GM23338 (cell line): ENCODE results near the gene C11orf42. TPM values are rescaled to one million over a fixed set of nuclear protein-coding genes. Genes with fewer than 3 reads are reported as not detected.

Experiments
- ATAC-seq: fragments of 200-7000 bp; cut with Tn5 transposase; 3 replicates; pipeline ENCODE4 v1.9.1; 2020
- DNase-seq: peaks from one replicate; pipeline ENCODE4 v3.0.0-alpha.2; 2015; ENCODE audit warnings: low spot score
- H2AFZ ChIP-seq: fragments of 200-600 bp; sonication (generic); 2 replicates; pipeline ENCODE4 v1.8.0; 2016; ENCODE audit warnings: antibody characterized with exemption, mild to moderate bottlenecking, moderate library complexity
- H3F3A ChIP-seq: fragments of 200-600 bp; sonication (generic); replicated peaks from 2 replicates; pipeline ENCODE4 v1.8.0; 2017; ENCODE audit warnings: antibody characterized with exemption, mixed run types, low read depth
- H3K27ac ChIP-seq: fragments of 200-600 bp; sonication (generic); 2 replicates; pipeline ENCODE4 v1.6.1; 2016; ENCODE audit warnings: low read depth
- H3K27me3 ChIP-seq: fragments of 200-600 bp; sonication (generic); 2 replicates; pipeline ENCODE4 v1.8.0; 2016; ENCODE audit warnings: mild to moderate bottlenecking, mixed run types, moderate library complexity; ENCODE audit not compliant: insufficient read depth
- H3K36me3 ChIP-seq: fragments of 200-600 bp; sonication (generic); 2 replicates; pipeline ENCODE4 v1.8.0; 2016; ENCODE audit warnings: mild to moderate bottlenecking; ENCODE audit not compliant: insufficient read depth
- H3K4me1 ChIP-seq: fragments of 200-600 bp; sonication (generic); 2 replicates; pipeline ENCODE4 v1.8.0; 2016; ENCODE audit warnings: mild to moderate bottlenecking, moderate library complexity; ENCODE audit not compliant: insufficient read depth
- H3K4me2 ChIP-seq: fragments of 200-600 bp; sonication (generic); 2 replicates; pipeline ENCODE4 v1.7.1; 2017; ENCODE audit warnings: mixed run types
- H3K4me3 ChIP-seq: fragments of 200-600 bp; sonication (generic); 2 replicates; pipeline ENCODE4 v1.6.1; 2016; ENCODE audit warnings: mixed run types
- H3K79me2 ChIP-seq: fragments of 200-600 bp; sonication (generic); replicated peaks from 2 replicates; pipeline ENCODE4 v1.8.0; 2017; ENCODE audit warnings: mild to moderate bottlenecking; ENCODE audit not compliant: insufficient read depth
- H3K9me2 ChIP-seq: fragments of 200-600 bp; sonication (generic); 2 replicates; pipeline ENCODE4 v1.8.0; 2017; ENCODE audit not compliant: insufficient read depth
- H4K20me1 ChIP-seq: fragments of 200-600 bp; sonication (generic); replicated peaks from 2 replicates; pipeline ENCODE4 v1.8.0; 2017; ENCODE audit warnings: mild to moderate bottlenecking; ENCODE audit not compliant: insufficient read depth
- H3K27ac Mint-ChIP-seq: 2 replicates; pipeline ENCODE4 v1.8.0; 2020; ENCODE audit warnings: inconsistent platforms, mild to moderate bottlenecking, moderate library complexity, mixed read lengths
- H3K27me3 Mint-ChIP-seq: 3 replicates; pipeline ENCODE4 v1.8.0; 2022; ENCODE audit warnings: low read depth, mild to moderate bottlenecking, moderate library complexity, mixed read lengths, inconsistent platforms; ENCODE audit not compliant: insufficient read depth, poor library complexity
- H3K36me3 Mint-ChIP-seq: 3 replicates; pipeline ENCODE4 v1.8.0; 2021; ENCODE audit warnings: low read depth, mild to moderate bottlenecking, inconsistent platforms, moderate library complexity, mixed read lengths
- H3K4me1 Mint-ChIP-seq: 3 replicates; pipeline ENCODE4 v1.8.0; 2020; ENCODE audit warnings: mild to moderate bottlenecking, inconsistent platforms, mixed read lengths
- H3K4me3 Mint-ChIP-seq: 3 replicates; pipeline ENCODE4 v1.8.0; 2021; ENCODE audit warnings: moderate library complexity, mild to moderate bottlenecking, inconsistent platforms, mixed read lengths
- H3K9me3 Mint-ChIP-seq: 3 replicates; pipeline ENCODE4 v1.8.0; 2020; ENCODE audit warnings: moderate library complexity, mild to moderate bottlenecking, inconsistent platforms, mixed read lengths
- CREB1 ChIP-seq: fragments of 250-450 bp; sonication (Bioruptor Pico); IDR thresholded peaks from 2 replicates; pipeline ENCODE4 v1.5.0; 2020; ENCODE audit warnings: low read depth, mild to moderate bottlenecking, moderate library complexity
- JUNB ChIP-seq: IDR thresholded peaks from one replicate; pipeline ENCODE4 v1.6.1; 2016; ENCODE audit warnings: antibody characterized with exemption; ENCODE audit not compliant: unreplicated experiment
- NANOG ChIP-seq: IDR thresholded peaks from 2 replicates; pipeline ENCODE4 v1.6.1; 2016; ENCODE audit warnings: antibody characterized with exemption, borderline replicate concordance
- POLR2AphosphoS5 ChIP-seq: IDR thresholded peaks from 2 replicates; pipeline ENCODE4 v1.6.1; 2016; ENCODE audit warnings: antibody characterized with exemption, low read depth
- ZNF114 ChIP-seq: fragments of 250-450 bp; sonication (Bioruptor Pico); IDR thresholded peaks from 2 replicates; pipeline ENCODE4 v1.5.0; 2020; ENCODE audit warnings: mild to moderate bottlenecking, moderate library complexity
- ZNF331 ChIP-seq: fragments of 250-450 bp; sonication (Bioruptor Pico); IDR thresholded peaks from 2 replicates; pipeline ENCODE4 v1.5.0; 2020; ENCODE audit warnings: low read depth, mild to moderate bottlenecking, moderate library complexity
- polyA plus RNA-seq: library from polyadenylated mRNA; unstranded; fragments of >200 nt; fragmentation: Nextera tagmentation; extraction: Ambion mirVana; gene quantifications from 2 replicates; pipeline ENCODE4 v1.2.1, GENCODE V29; 2016
- total RNA-seq: library from RNA; depleted of rRNA; stranded (reverse); fragments of >200 nt; shearing (Covaris generic); gene quantifications from 2 replicates; pipeline ENCODE4 v1.2.3, GENCODE V29; 2014
- TF ChIP-seq, protein P1 (sequence below): IDR thresholded peaks from one replicate; pipeline ENCODE4 v1.6.1; 2018; ENCODE audit warnings: antibody characterized with exemption; ENCODE audit not compliant: unreplicated experiment

Gene C11orf42
- total and polyA plus RNA-seq, 2 experiments from 2014 or later: not detected

DNA sequence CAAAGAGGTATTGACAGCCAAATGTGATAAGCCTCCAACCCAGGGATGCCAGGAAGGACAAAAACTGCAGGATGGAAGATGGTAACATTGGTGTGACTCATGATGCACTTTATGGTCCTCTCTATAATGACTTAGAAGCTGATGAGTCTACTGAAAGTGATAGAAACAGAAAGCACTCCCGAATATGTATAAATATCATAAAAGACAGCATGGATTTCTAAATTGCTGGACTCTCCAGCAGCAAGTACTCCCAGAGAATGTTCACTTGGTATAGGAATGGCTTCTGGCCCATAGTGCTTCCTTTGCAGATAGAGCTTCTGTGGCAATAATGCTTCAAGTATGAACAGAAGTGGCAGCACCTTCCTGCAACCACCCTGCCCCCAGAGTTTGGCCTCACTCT is 35.1 kb upstream of the C11orf42 start, which contains the start of gene OR52B2:
Gene OR52B2, minus strand, starts transcription at position 101 of the 400 bp plus-strand sequence. Its CDS starts 0 bp downstream, at position 101.
- Histone ChIP-seq H3F3A (no peaks in the 10 kb centered on the region), H2AFZ (no peak within 1 kb of the TSS), H3K36me3 (no peaks in the 10 kb centered on the region), H3K4me1 (no peaks in the 10 kb centered on the region), H3K27me3 (no peaks in the 10 kb centered on the region), H3K9me2 (peaks cover 4% of the 10 kb centered on the region; the same call in 1 of the 2 replicates), H3K79me2 (no peaks in the 10 kb centered on the region), H3K27ac (no peak within 1 kb of the TSS), H3K4me3 (no peak within 1 kb of the TSS), H3K4me2 (no peak within 1 kb of the TSS), H4K20me1 (no peaks in the 10 kb centered on the region)
- H3K27me3 Mint-ChIP-seq: peaks cover 2% of the 10 kb centered on the region
- no peak for DNase-seq
- H3K9me3 Mint-ChIP-seq: peaks cover 4% of the 10 kb centered on the region; the same call in 2 of the 3 replicates
- H3K36me3 Mint-ChIP-seq: peaks cover 3% of the 10 kb centered on the region; the same call in 1 of the 3 replicates
- no peak within 1 kb of the TSS for H3K27ac Mint-ChIP-seq
- no peak within 1 kb of the TSS for H3K4me3 Mint-ChIP-seq
- TF ChIP-seq POLR2AphosphoS5 (no peak), ZNF331 (CRISPR knock-in tag) (no peak)
- no peak for ATAC-seq
- peaks cover 6% of the 10 kb centered on the region for H3K4me1 Mint-ChIP-seq

DNA sequence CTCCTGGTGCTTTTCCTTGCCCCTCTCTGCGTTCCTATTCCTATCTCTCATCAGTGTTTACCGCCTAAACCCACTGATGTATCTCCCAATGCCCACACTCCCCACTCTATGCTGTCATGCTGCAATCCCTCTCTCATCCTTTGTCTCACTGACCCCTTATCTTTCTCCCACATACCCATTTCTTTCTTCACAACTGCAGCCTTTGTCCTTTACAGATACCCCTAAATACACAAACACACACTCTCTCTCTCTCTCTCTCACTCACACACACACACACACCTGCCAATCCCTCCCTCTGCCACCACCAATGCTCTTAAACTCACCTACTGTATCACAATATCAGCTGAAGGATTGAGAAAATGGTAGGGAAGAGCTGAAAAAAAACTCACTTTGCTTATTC is 29.9 kb upstream of the C11orf42 start:
- Mint-ChIP-seq H3K4me3 (no peak overlapping the region), H3K9me3 (peaks cover 19% of the 10 kb centered on the region), H3K36me3 (peaks cover 16% of the 10 kb centered on the region), H3K27me3 (no peaks in the 10 kb centered on the region), H3K4me1 (no peaks in the 10 kb centered on the region; the same call in 2 of the 3 replicates), H3K27ac (no peak overlapping the region)
- H4K20me1 ChIP-seq: no peaks in the 10 kb centered on the region
- ATAC-seq: no peak
- H3F3A ChIP-seq: no peaks in the 10 kb centered on the region
- no peak overlapping the region for H3K4me3 ChIP-seq
- no peaks in the 10 kb centered on the region for H3K36me3 ChIP-seq
- DNase-seq: no peak
- H3K27ac ChIP-seq: no peak overlapping the region
- H3K27me3 ChIP-seq: no peaks in the 10 kb centered on the region
- H3K4me1 ChIP-seq: no peaks in the 10 kb centered on the region
- no peaks in the 10 kb centered on the region for H3K79me2 ChIP-seq
- no peak for TF ChIP-seq CREB1 (CRISPR knock-in tag)
- TF ChIP-seq, protein P1, sequence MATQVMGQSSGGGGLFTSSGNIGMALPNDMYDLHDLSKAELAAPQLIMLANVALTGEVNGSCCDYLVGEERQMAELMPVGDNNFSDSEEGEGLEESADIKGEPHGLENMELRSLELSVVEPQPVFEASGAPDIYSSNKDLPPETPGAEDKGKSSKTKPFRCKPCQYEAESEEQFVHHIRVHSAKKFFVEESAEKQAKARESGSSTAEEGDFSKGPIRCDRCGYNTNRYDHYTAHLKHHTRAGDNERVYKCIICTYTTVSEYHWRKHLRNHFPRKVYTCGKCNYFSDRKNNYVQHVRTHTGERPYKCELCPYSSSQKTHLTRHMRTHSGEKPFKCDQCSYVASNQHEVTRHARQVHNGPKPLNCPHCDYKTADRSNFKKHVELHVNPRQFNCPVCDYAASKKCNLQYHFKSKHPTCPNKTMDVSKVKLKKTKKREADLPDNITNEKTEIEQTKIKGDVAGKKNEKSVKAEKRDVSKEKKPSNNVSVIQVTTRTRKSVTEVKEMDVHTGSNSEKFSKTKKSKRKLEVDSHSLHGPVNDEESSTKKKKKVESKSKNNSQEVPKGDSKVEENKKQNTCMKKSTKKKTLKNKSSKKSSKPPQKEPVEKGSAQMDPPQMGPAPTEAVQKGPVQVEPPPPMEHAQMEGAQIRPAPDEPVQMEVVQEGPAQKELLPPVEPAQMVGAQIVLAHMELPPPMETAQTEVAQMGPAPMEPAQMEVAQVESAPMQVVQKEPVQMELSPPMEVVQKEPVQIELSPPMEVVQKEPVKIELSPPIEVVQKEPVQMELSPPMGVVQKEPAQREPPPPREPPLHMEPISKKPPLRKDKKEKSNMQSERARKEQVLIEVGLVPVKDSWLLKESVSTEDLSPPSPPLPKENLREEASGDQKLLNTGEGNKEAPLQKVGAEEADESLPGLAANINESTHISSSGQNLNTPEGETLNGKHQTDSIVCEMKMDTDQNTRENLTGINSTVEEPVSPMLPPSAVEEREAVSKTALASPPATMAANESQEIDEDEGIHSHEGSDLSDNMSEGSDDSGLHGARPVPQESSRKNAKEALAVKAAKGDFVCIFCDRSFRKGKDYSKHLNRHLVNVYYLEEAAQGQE: no peak
- TF ChIP-seq NANOG: no peak
- no peak for TF ChIP-seq JUNB
- no peaks in the 10 kb centered on the region for H3K9me2 ChIP-seq
- H3K4me2 ChIP-seq: no peak overlapping the region
- H2AFZ ChIP-seq: no peak overlapping the region

- Histone ChIP-seq H3K4me3 (no peak overlapping the region), H3K27ac (no peak overlapping the region), H3K9me2 (no peaks in the 10 kb centered on the region), H3K27me3 (no peaks in the 10 kb centered on the region), H3F3A (no peaks in the 10 kb centered on the region), H3K79me2 (no peaks in the 10 kb centered on the region), H3K4me2 (no peak overlapping the region), H3K4me1 (no peaks in the 10 kb centered on the region), H3K36me3 (no peaks in the 10 kb centered on the region), H2AFZ (no peak overlapping the region), H4K20me1 (no peaks in the 10 kb centered on the region)
- H3K4me3 Mint-ChIP-seq: no peak overlapping the region
- H3K9me3 Mint-ChIP-seq: 0 out of 3 replicates have a peak, but pooled peaks cover 1% of the 10 kb centered on the region
- no peaks in the 10 kb centered on the region for H3K4me1 Mint-ChIP-seq
- TF ChIP-seq NANOG: no peak
- TF ChIP-seq JUNB: no peak
- TF ChIP-seq CREB1 (CRISPR knock-in tag): no peak
- TF ChIP-seq ZNF331 (CRISPR knock-in tag): no peak
- TF ChIP-seq ZNF114 (CRISPR knock-in tag): no peak
- no peaks in the 10 kb centered on the region for H3K27me3 Mint-ChIP-seq
- ATAC-seq (no peak), DNase-seq (no peak)
- no peak overlapping the region for H3K27ac Mint-ChIP-seq
- H3K36me3 Mint-ChIP-seq: no peaks in the 10 kb centered on the region
Measured at GRCh38 chr11:6191742-6192141, 13.6 kb upstream of the C11orf42 start.
